HCT116 (cell line): Measurements from ENCODE around the gene INS. TPM values are rescaled to one million over a fixed set of nuclear protein-coding genes. Genes with fewer than 3 reads are reported as not detected.

Experiments used
- ATAC-seq: fragments of 200-7000 bp; cut with Tn5 transposase; 2 replicates; pipeline ENCODE4 v1.9.1; 2020; ENCODE audit warnings: mild to moderate bottlenecking, moderate library complexity
- BruUV-seq: library from RNA; stranded (reverse); fragments of 400-500 nt; replicated peaks from 2 replicates; lab custom pipeline; 2021; lab: Mats Ljungman, UMichigan
- CTCF ChIA-PET: fragments of 300-600 bp; sonication (Branson Sonifier 250); formaldehyde crosslinking; loops from one replicate; lab custom pipeline; 2021; ENCODE audit warnings: antibody characterized with exemption; lab: Charles Lee
- POLR2A ChIA-PET: fragments of 300-600, 350-600 bp; sonication (Branson Sonifier 250); formaldehyde crosslinking; loops from one replicate; lab custom pipeline; 2021; ENCODE audit warnings: antibody characterized with exemption; lab: Charles Lee
- RAD21 ChIA-PET, 2 experiments: fragments of 300-600 bp; sonication (Branson Sonifier 250); formaldehyde crosslinking; loops; one replicate each; lab custom pipeline; 2023; ENCODE audit warnings: low total read pairs in 2 of 2; ENCODE audit not compliant: uncharacterized antibody in 2 of 2, unreplicated experiment in 2 of 2, low non-redundant PET in 1 of 2; lab: Charles Lee
- DNase-seq: peaks from one replicate; pipeline ENCODE4 v3.0.0-alpha.2; 2010; ENCODE audit warnings: low read depth, low spot score
- H2AFZ ChIP-seq: fragments of 200-600 bp; shearing (Covaris generic), sonication (generic); 2 replicates; pipeline ENCODE4 v1.6.1; 2017; ENCODE audit warnings: low read depth, mixed run types, mixed read lengths, antibody characterized with exemption, low read length; ENCODE audit not compliant: poor library complexity, severe bottlenecking
- H3K27ac ChIP-seq: 2 replicates; pipeline ENCODE4 v1.5.1; 2012; ENCODE audit warnings: low read depth, low read length
- H3K27me3 ChIP-seq: fragments of 200-600 bp; sonication (generic); 2 replicates; pipeline ENCODE4 v1.6.1; 2016; ENCODE audit warnings: mixed run types, low read length, mixed read lengths; ENCODE audit not compliant: insufficient read depth
- H3K36me3 ChIP-seq, 2 experiments: fragments of 200-500 bp in 1 of 2; fragments of 200-600 bp in 1 of 2; sonication (Bioruptor generic) in 1 of 2; sonication (generic) in 1 of 2; 2 replicates each; pipeline versions ENCODE4 v1.5.1 to v1.6.1; 2014 to 2016; ENCODE audit warnings: low read length in 2 of 2, inconsistent platforms in 1 of 2, mixed read lengths in 1 of 2, mixed run types in 1 of 2; ENCODE audit not compliant: insufficient read depth in 2 of 2, control insufficient read depth in 1 of 2
- H3K4me1 ChIP-seq, 2 experiments: fragments of 200-600 bp in 1 of 2; sonication (generic) in 1 of 2; 2 replicates each; pipeline versions ENCODE4 v1.5.1 to v1.6.1; 2012 to 2017; ENCODE audit warnings: low read length in 2 of 2, inconsistent platforms in 1 of 2, mild to moderate bottlenecking in 1 of 2, mixed read lengths in 1 of 2, mixed run types in 1 of 2, moderate library complexity in 1 of 2; ENCODE audit not compliant: insufficient read depth in 2 of 2, control insufficient read depth in 1 of 2
- H3K4me2 ChIP-seq: fragments of 200-600 bp; sonication (generic); 2 replicates; pipeline ENCODE4 v1.6.1; 2017; ENCODE audit warnings: mixed run types, low read length, mixed read lengths
- H3K4me3 ChIP-seq, 2 experiments: fragments of 200-600 bp in 1 of 2; sonication (generic) in 1 of 2; replicated peaks in 1 of 2; 2 replicates each; pipeline ENCODE4 v1.5.1; 2011 to 2016; ENCODE audit warnings: low read length in 2 of 2, control low read depth in 1 of 2, low read depth in 1 of 2, mild to moderate bottlenecking in 1 of 2, mixed read lengths in 1 of 2, mixed run types in 1 of 2
- H3K79me2 ChIP-seq: fragments of 200-600 bp; sonication (generic); 2 replicates; pipeline ENCODE4 v1.6.1; 2017; ENCODE audit warnings: mild to moderate bottlenecking, mixed run types, low read length, moderate library complexity, mixed read lengths; ENCODE audit not compliant: insufficient read depth
- H3K9ac ChIP-seq: fragments of 200-600 bp; sonication (generic); 2 replicates; pipeline ENCODE4 v1.6.1; 2016; ENCODE audit warnings: low read length, mixed read lengths
- H3K9me2 ChIP-seq: fragments of 200-600 bp; sonication (generic), shearing (Covaris generic); 2 replicates; pipeline ENCODE4 v1.6.1; 2017; ENCODE audit warnings: mixed run types, mild to moderate bottlenecking, moderate library complexity; ENCODE audit not compliant: insufficient read depth
- H3K9me3 ChIP-seq, 2 experiments: fragments of 200-500 bp in 1 of 2; fragments of 200-600 bp in 1 of 2; sonication (Bioruptor generic) in 1 of 2; sonication (generic) in 1 of 2; 2 replicates each; pipeline ENCODE4 v1.6.1; 2014 to 2017; ENCODE audit warnings: low read length in 2 of 2, mixed read lengths in 2 of 2, inconsistent platforms in 1 of 2, low read depth in 1 of 2, mild to moderate bottlenecking in 1 of 2, mixed run types in 1 of 2, moderate library complexity in 1 of 2; ENCODE audit not compliant: control insufficient read depth in 1 of 2, insufficient read depth in 1 of 2
- H4K20me1 ChIP-seq: fragments of 200-600 bp; sonication (generic), shearing (Covaris generic); 2 replicates; pipeline ENCODE4 v1.6.1; 2017; ENCODE audit warnings: mixed run types, mild to moderate bottlenecking, moderate library complexity; ENCODE audit not compliant: insufficient read depth
- FOSL1 ChIP-seq: IDR thresholded peaks from 2 replicates; pipeline ENCODE4 v1.6.1; 2012; ENCODE audit warnings: low read depth
- JUND ChIP-seq: IDR thresholded peaks from 2 replicates; pipeline ENCODE4 v1.6.1; 2012
- POLR2A ChIP-seq: IDR thresholded peaks from 2 replicates; pipeline ENCODE4 v1.7.0; 2011; ENCODE audit warnings: borderline replicate concordance; ENCODE audit not compliant: insufficient read depth, insufficient read length; ENCODE audit errors: extremely low read depth
- POLR2AphosphoS5 ChIP-seq: IDR thresholded peaks from 2 replicates; pipeline ENCODE4 v1.6.1; 2011; ENCODE audit warnings: mild to moderate bottlenecking, low read depth, low read length, moderate library complexity
- RAD21 ChIP-seq: IDR thresholded peaks from 2 replicates; pipeline ENCODE4 v1.6.1; 2012; ENCODE audit warnings: low read depth, mild to moderate bottlenecking
- SIN3A ChIP-seq: IDR thresholded peaks from 2 replicates; pipeline ENCODE4 v1.6.1; 2012; ENCODE audit warnings: low read depth
- SRF ChIP-seq: IDR thresholded peaks from 2 replicates; pipeline ENCODE4 v1.6.1; 2012; ENCODE audit warnings: low read depth
- TCF7L2 ChIP-seq: IDR thresholded peaks from 2 replicates; pipeline ENCODE4 v1.7.0; 2011; ENCODE audit warnings: borderline replicate concordance, inconsistent platforms; ENCODE audit not compliant: insufficient read depth, insufficient read length; ENCODE audit errors: extremely low read depth
- ZFX ChIP-seq: fragments of 450-650 bp; IDR thresholded peaks from 2 replicates; pipeline ENCODE4 v1.6.1; 2017
- ZNF274 ChIP-seq: fragments of 200-500 bp; sonication (Bioruptor generic); IDR thresholded peaks from 2 replicates; pipeline ENCODE4 v1.6.1; 2014; ENCODE audit warnings: mild to moderate bottlenecking, low read depth, low read length, inconsistent platforms
- intact Hi-C: fragments of 100-400 bp; cut with micrococcal nuclease; formaldehyde crosslinking; loops from 2 replicates; pipeline ENCODE4 v1.10.0; 2022
- total RNA-seq: library from RNA; stranded (reverse); gene quantifications from one replicate; pipeline ENCODE4 v1.2.1, GENCODE V29; 2021; ENCODE audit not compliant: unreplicated experiment
- TF ChIP-seq, protein P1 (sequence below), 3 experiments: fragments of 200-600 bp in 1 of 3; sonication (generic) in 1 of 3; IDR thresholded peaks in 2 of 3; conservative IDR thresholded peaks in 1 of 3; 2 replicates each; pipeline ENCODE4 v1.5.1; 2012 to 2017; ENCODE audit warnings: low read depth in 2 of 3, low read length in 2 of 3, antibody characterized with exemption in 1 of 3, borderline replicate concordance in 1 of 3, control low read depth in 1 of 3, mild to moderate bottlenecking in 1 of 3, mixed read lengths in 1 of 3, mixed run types in 1 of 3, moderate library complexity in 1 of 3; ENCODE audit not compliant: insufficient read depth in 1 of 3
- TF ChIP-seq, protein P2 (sequence below): IDR thresholded peaks from 2 replicates; pipeline ENCODE4 v1.6.1; 2011; ENCODE audit warnings: mild to moderate bottlenecking, low read length, moderate library complexity; ENCODE audit not compliant: insufficient replicate concordance; ENCODE audit errors: extremely low read depth
- TF ChIP-seq, protein P3 (sequence below): IDR thresholded peaks from 2 replicates; pipeline ENCODE4 v1.6.1; 2012; ENCODE audit warnings: low read depth

Gene INS
- total RNA-seq, 1 experiment from 2014 or later: 0.44 TPM

GRCh38 chr11:2144544-2145248 is 16.3 kb downstream of the INS start:
- no peak overlapping the region for H3K9ac ChIP-seq
- no peak for DNase-seq
- CTCF ChIA-PET: interaction anchor here (2.4 kb wide), 1 partner anchor 109 kb away, joined by 5 read pairs; no protein-coding TSS in a partner anchor
- BruUV-seq: no TSS peak
- H3K4me3 ChIP-seq: no peak overlapping the region
- RAD21 ChIA-PET: no interaction called here
- H2AFZ ChIP-seq: no peak overlapping the region
- no peaks in the 10 kb centered on the region for H3K9me3 ChIP-seq
- H3K9me2 ChIP-seq: no peaks in the 10 kb centered on the region
- H3K4me1 ChIP-seq: peaks cover 0 to 7% of the 10 kb centered on the region in 2 experiments; a peak in 1 of 4 replicates
- POLR2A ChIA-PET: no interaction called here
- no peaks in the 10 kb centered on the region; the same call in 1 of the 2 replicates for H3K27me3 ChIP-seq
- no peaks in the 10 kb centered on the region for H4K20me1 ChIP-seq
- no peak overlapping the region for H3K27ac ChIP-seq
- intact Hi-C loops: no loop called here
- H3K79me2 ChIP-seq: no peaks in the 10 kb centered on the region
- H3K4me2 ChIP-seq: no peak overlapping the region
- ATAC-seq: no peak
- no peaks in the 10 kb centered on the region for H3K36me3 ChIP-seq
- TF ChIP-seq POLR2AphosphoS5 (no peak), TCF7L2 (no peak), SRF (no peak), ZFX (no peak), RAD21 (no peak), POLR2A (no peak), SIN3A (no peak), ZNF274 (no peak), FOSL1 (no peak), JUND (no peak)
- TF ChIP-seq, protein P1, sequence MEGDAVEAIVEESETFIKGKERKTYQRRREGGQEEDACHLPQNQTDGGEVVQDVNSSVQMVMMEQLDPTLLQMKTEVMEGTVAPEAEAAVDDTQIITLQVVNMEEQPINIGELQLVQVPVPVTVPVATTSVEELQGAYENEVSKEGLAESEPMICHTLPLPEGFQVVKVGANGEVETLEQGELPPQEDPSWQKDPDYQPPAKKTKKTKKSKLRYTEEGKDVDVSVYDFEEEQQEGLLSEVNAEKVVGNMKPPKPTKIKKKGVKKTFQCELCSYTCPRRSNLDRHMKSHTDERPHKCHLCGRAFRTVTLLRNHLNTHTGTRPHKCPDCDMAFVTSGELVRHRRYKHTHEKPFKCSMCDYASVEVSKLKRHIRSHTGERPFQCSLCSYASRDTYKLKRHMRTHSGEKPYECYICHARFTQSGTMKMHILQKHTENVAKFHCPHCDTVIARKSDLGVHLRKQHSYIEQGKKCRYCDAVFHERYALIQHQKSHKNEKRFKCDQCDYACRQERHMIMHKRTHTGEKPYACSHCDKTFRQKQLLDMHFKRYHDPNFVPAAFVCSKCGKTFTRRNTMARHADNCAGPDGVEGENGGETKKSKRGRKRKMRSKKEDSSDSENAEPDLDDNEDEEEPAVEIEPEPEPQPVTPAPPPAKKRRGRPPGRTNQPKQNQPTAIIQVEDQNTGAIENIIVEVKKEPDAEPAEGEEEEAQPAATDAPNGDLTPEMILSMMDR (IDR thresholded peaks at IDR 0.05 in 2 of 3, conservative IDR thresholded peaks at IDR 0.05 in 1 of 3; ENCODE audit: borderline replicate concordance in 1 of 3, insufficient read depth in 1 of 3, low read depth in 2 of 3, low read length in 2 of 3): no peak
- TF ChIP-seq, protein P2, sequence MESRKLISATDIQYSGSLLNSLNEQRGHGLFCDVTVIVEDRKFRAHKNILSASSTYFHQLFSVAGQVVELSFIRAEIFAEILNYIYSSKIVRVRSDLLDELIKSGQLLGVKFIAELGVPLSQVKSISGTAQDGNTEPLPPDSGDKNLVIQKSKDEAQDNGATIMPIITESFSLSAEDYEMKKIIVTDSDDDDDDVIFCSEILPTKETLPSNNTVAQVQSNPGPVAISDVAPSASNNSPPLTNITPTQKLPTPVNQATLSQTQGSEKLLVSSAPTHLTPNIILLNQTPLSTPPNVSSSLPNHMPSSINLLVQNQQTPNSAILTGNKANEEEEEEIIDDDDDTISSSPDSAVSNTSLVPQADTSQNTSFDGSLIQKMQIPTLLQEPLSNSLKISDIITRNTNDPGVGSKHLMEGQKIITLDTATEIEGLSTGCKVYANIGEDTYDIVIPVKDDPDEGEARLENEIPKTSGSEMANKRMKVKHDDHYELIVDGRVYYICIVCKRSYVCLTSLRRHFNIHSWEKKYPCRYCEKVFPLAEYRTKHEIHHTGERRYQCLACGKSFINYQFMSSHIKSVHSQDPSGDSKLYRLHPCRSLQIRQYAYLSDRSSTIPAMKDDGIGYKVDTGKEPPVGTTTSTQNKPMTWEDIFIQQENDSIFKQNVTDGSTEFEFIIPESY: no peak
- TF ChIP-seq, protein P3, sequence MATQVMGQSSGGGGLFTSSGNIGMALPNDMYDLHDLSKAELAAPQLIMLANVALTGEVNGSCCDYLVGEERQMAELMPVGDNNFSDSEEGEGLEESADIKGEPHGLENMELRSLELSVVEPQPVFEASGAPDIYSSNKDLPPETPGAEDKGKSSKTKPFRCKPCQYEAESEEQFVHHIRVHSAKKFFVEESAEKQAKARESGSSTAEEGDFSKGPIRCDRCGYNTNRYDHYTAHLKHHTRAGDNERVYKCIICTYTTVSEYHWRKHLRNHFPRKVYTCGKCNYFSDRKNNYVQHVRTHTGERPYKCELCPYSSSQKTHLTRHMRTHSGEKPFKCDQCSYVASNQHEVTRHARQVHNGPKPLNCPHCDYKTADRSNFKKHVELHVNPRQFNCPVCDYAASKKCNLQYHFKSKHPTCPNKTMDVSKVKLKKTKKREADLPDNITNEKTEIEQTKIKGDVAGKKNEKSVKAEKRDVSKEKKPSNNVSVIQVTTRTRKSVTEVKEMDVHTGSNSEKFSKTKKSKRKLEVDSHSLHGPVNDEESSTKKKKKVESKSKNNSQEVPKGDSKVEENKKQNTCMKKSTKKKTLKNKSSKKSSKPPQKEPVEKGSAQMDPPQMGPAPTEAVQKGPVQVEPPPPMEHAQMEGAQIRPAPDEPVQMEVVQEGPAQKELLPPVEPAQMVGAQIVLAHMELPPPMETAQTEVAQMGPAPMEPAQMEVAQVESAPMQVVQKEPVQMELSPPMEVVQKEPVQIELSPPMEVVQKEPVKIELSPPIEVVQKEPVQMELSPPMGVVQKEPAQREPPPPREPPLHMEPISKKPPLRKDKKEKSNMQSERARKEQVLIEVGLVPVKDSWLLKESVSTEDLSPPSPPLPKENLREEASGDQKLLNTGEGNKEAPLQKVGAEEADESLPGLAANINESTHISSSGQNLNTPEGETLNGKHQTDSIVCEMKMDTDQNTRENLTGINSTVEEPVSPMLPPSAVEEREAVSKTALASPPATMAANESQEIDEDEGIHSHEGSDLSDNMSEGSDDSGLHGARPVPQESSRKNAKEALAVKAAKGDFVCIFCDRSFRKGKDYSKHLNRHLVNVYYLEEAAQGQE: no peak
